Mesothelial cell of epicardium (in vitro differentiated cells): ENCODE measurements around the gene TOB2. TPM values are rescaled to one million over a fixed set of nuclear protein-coding genes. Genes with fewer than 3 reads are reported as not detected.
"Not testable (repeated sequence)": the region's sequence is repeated elsewhere in the genome, so short reads cannot be mapped to it uniquely, and the experiment has no call there.

ENCODE experiments used
- DNase-seq, 2 experiments: peaks; one replicate each; pipeline ENCODE4 v3.0.0; 2021; ENCODE audit warnings: low spot score in 2 of 2; ENCODE audit not compliant: unreplicated experiment in 2 of 2
- H3K27ac Mint-ChIP-seq: 2 replicates; pipeline ENCODE4 v1.8.0; 2021; ENCODE audit warnings: mixed read lengths
- H3K27me3 Mint-ChIP-seq: 2 replicates; pipeline ENCODE4 v1.8.0; 2021; ENCODE audit warnings: low read depth, mixed read lengths
- H3K36me3 Mint-ChIP-seq: 2 replicates; pipeline ENCODE4 v1.8.0; 2021; ENCODE audit warnings: mixed read lengths
- H3K4me1 Mint-ChIP-seq: 2 replicates; pipeline ENCODE4 v1.8.0; 2021; ENCODE audit warnings: mixed read lengths
- H3K4me3 Mint-ChIP-seq: 2 replicates; pipeline ENCODE4 v1.8.0; 2021; ENCODE audit warnings: mild to moderate bottlenecking, moderate library complexity, mixed read lengths
- H3K9me3 Mint-ChIP-seq: 2 replicates; pipeline ENCODE4 v1.8.0; 2021; ENCODE audit warnings: mixed read lengths
- total RNA-seq: library from RNA; stranded (reverse); gene quantifications from 3 replicates; pipeline ENCODE4 v1.2.1, GENCODE V29; 2021
- TF ChIP-seq, protein P1 (sequence below): fragments of 200-600 bp; sonication (generic); IDR thresholded peaks from one replicate; pipeline ENCODE4 v1.5.0; 2021; ENCODE audit warnings: antibody characterized with exemption; ENCODE audit not compliant: unreplicated experiment

Gene TOB2
- total RNA-seq, 1 donor from 2014 or later: 42.1 TPM

DNA sequence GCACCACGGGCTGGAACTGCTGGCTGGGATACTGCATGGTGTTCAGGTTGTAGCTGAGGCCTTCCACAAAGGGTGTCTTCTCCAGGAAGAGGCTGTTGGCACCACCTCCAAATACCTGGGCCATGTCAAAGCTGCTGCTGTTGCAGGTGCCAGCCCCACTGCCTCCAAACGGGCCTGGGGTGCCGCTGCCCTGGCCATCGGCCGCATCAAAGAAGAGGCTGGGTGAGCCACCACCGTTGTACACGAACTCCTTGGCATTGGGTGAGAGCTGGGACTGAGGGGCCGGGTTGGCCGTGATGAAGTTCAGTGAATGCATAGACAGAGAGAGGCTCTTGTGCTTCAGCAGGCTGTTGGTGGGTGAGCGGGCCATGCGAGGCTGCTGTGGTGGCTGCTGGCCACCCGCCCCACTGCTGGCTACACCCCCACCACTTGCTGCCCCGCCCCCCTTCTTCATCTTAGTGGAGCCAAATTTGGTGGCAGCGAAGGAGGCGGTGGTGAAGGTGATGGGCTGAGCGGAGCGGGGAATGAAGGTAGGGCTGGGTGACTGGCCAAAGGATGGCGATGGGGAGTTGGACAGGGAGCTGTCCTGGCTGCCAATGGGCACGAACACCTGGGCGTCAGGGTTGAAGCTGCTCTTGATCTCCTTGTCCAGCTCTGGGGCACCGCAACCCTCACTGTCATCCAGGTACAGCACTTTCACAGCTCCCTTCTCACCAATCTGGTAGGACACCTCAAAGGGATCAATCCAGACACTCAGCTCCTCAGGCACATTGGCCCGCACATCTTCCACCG lies 10.1 kb downstream of the TOB2 start:
- Mint-ChIP-seq H3K36me3 (peaks cover 24% of the 10 kb centered on the region), H3K4me1 (no peaks in the 10 kb centered on the region), H3K27ac (no peak overlapping the region), H3K9me3 (no peaks in the 10 kb centered on the region), H3K27me3 (no peaks in the 10 kb centered on the region), H3K4me3 (no peak overlapping the region)
- no peak for DNase-seq
- TF ChIP-seq, protein P1, sequence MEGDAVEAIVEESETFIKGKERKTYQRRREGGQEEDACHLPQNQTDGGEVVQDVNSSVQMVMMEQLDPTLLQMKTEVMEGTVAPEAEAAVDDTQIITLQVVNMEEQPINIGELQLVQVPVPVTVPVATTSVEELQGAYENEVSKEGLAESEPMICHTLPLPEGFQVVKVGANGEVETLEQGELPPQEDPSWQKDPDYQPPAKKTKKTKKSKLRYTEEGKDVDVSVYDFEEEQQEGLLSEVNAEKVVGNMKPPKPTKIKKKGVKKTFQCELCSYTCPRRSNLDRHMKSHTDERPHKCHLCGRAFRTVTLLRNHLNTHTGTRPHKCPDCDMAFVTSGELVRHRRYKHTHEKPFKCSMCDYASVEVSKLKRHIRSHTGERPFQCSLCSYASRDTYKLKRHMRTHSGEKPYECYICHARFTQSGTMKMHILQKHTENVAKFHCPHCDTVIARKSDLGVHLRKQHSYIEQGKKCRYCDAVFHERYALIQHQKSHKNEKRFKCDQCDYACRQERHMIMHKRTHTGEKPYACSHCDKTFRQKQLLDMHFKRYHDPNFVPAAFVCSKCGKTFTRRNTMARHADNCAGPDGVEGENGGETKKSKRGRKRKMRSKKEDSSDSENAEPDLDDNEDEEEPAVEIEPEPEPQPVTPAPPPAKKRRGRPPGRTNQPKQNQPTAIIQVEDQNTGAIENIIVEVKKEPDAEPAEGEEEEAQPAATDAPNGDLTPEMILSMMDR: no peak

DNA sequence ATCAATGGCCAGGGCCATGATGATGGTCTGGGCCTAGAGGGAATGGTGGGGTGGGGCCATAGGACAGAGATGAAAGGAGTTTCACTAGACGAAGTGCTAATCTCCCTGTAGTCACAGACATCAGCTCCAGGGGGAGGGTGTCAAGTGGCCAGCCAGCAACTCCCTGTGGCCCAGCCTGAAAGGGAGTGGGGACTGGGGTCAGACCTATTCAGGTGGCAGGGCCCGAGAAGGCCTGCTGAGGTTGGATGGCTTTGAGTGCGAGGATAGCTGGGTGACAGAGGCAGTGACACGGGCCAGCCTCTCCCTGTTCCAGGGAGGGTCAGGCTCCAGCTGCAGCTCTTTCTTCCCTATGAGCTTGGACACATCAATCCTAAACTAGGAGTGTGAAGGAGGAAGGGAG lies 11.0 kb downstream of the TOB2 start:
- Mint-ChIP-seq H3K27me3 (no peaks in the 10 kb centered on the region), H3K27ac (peak overlapping the region; percentile 25), H3K9me3 (no peaks in the 10 kb centered on the region), H3K4me3 (no peak overlapping the region), H3K36me3 (peaks cover 29% of the 10 kb centered on the region), H3K4me1 (no peaks in the 10 kb centered on the region)
- TF ChIP-seq, protein P1: no peak
- DNase-seq: no peak

DNA sequence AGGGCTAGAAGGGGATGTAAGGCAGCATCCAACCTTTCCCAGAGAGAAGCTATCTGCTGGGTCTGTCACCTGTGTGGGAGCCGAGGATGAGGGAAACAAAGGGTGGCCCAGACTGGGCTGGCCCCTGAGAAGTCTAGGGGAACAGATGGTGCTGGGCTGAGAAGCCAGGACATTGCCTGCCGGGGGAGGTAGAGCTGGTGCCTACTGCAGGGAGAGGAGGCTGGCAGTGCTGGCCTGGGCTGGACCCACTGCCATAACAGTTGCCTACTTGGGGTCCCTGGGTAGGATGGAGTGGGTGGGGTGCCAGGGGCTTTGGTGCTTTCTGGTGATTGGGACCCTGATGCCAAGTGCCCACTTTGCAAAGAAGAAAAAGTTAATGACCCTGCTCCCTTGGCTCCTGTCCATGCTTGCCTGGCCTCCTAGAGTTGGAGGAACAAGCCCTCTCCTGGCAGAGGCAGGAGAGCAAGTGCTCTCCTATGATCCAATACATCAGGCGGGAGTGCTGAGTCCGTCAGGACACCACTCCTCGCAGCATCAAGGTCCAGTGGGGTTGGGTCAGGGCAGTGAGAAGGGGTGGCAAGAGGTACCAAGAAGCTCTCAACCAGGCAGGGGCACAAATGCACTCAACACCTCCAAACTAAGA lies 12.1 kb downstream of the TOB2 start:
- not testable (repeated sequence) for H3K4me1 Mint-ChIP-seq, H3K9me3 Mint-ChIP-seq, H3K27me3 Mint-ChIP-seq, DNase-seq, H3K4me3 Mint-ChIP-seq, H3K27ac Mint-ChIP-seq
- peaks cover 29% of the 10 kb centered on the region for H3K36me3 Mint-ChIP-seq

DNA sequence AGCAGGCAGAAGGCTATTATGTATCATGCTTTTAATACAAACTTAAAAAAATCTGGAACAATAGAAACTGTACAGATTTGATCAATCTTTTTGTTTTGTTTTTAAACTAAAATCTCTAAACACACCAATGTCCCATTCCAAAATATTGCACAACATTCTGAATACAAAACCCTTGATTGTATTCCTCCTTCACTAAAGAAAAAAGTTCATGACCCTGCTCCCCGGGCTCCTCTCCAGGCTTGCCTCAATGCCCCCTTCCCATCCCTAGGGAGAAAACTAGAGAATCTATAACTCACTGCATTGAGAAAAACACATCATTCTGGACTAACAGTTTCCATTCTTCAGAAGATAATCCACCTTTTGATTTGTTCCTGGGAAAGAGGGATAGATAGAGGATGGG lies 13.1 kb downstream of the TOB2 start:
- DNase-seq, H3K4me3 Mint-ChIP-seq, H3K4me1 Mint-ChIP-seq, H3K27ac Mint-ChIP-seq, H3K27me3 Mint-ChIP-seq, H3K9me3 Mint-ChIP-seq: not testable (repeated sequence)
- peaks cover 29% of the 10 kb centered on the region for H3K36me3 Mint-ChIP-seq

DNA sequence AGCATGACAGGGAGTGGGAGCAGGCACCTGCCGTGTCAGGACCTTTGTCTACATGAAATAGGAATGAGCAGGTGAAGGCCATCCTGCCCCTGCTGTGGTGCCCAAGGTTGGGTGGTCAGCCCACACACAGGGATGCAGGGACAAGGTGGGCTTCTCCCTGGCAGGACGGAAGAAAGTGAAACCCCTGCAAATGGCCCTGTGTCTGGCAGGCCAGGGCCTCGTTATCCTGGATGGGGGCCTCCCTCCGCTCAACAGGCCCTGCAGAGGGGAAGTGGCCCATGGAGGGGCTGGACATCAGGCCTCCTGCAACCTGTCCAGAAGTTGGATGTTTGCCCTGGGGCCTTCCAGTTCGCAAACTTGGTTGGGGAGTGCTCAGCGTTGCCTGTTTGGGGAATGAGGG lies 14.9 kb downstream of the TOB2 start:
- H3K4me1 Mint-ChIP-seq: no peaks in the 10 kb centered on the region
- H3K4me3 Mint-ChIP-seq: no peak overlapping the region
- H3K9me3 Mint-ChIP-seq: no peaks in the 10 kb centered on the region

DNA sequence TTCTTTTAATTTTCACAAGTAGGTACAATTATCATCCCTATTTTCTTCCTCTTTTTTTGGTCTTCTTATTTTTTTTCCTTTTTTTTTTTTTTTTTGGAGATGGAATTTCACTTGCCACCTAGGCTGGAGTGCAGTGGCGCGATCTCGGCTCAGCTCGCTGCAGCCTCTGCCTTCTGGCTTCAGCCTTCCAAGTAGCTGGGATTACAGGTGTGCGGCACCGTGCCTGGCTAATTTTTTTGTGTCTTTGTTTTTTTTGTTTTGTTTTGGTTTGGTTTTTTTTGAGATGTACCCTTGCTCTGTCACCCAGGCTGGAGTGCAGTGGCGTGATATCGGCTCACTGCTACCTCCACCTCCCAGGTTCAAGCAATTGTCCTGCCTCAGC lies 16.7 kb downstream of the TOB2 start:
- no peaks in the 10 kb centered on the region for H3K9me3 Mint-ChIP-seq
- no peak for DNase-seq
- no peak overlapping the region for H3K27ac Mint-ChIP-seq
- no peak overlapping the region for H3K4me3 Mint-ChIP-seq
- H3K27me3 Mint-ChIP-seq: no peaks in the 10 kb centered on the region
- H3K36me3 Mint-ChIP-seq: peaks cover 20% of the 10 kb centered on the region
- no peaks in the 10 kb centered on the region for H3K4me1 Mint-ChIP-seq
- TF ChIP-seq, protein P1: no peak

More for the DNA sequence above, 14.9 kb downstream of the TOB2 start:
- DNase-seq: no peak
- Mint-ChIP-seq H3K27me3 (no peaks in the 10 kb centered on the region), H3K36me3 (peaks cover 25% of the 10 kb centered on the region), H3K27ac (peak overlapping the region; percentile 45)
- TF ChIP-seq, protein P1: no peak
